PC-9 (cell line): ENCODE data around the gene DNASE1L3. TPM values are rescaled to one million over a fixed set of nuclear protein-coding genes. Genes with fewer than 3 reads are reported as not detected.

Source experiments
- BruUV-seq: library from RNA; stranded (reverse); fragments of 400-500 nt; replicated peaks from 2 replicates; lab custom pipeline; 2021; lab: Mats Ljungman, UMichigan
- CTCF ChIA-PET: fragments of 300-600 bp; sonication (Branson Sonifier 250); formaldehyde crosslinking; loops from one replicate; lab custom pipeline; 2022; ENCODE audit warnings: antibody characterized with exemption; lab: Charles Lee
- POLR2A ChIA-PET: fragments of 300-600 bp; sonication (Branson Sonifier 250); formaldehyde crosslinking; loops from one replicate; lab custom pipeline; 2022; ENCODE audit warnings: antibody characterized with exemption; ENCODE audit not compliant: unreplicated experiment; lab: Charles Lee
- DNase-seq, 2 experiments: peaks; one replicate each; pipeline versions ENCODE4 v3.0.0 to v3.0.0-alpha.2; 2015 to 2022; ENCODE audit warnings: mixed read lengths in 1 of 2
- H2AFZ ChIP-seq: fragments of 200-600 bp; sonication (generic); 2 replicates; pipeline ENCODE4 v1.8.1; 2017; ENCODE audit warnings: antibody characterized with exemption
- H3F3A ChIP-seq: fragments of 200-600 bp; sonication (generic); 2 replicates; pipeline ENCODE4 v1.8.1; 2017; ENCODE audit warnings: antibody characterized with exemption, mild to moderate bottlenecking, low read depth; ENCODE audit not compliant: insufficient read depth
- H3K27ac ChIP-seq: fragments of 200-600 bp; sonication (generic); 2 replicates; pipeline ENCODE4 v1.6.1; 2016; ENCODE audit warnings: mixed run types
- H3K27me3 ChIP-seq: fragments of 200-600 bp; sonication (generic); 2 replicates; pipeline ENCODE4 v1.6.1; 2016; ENCODE audit warnings: low read depth, mixed run types; ENCODE audit not compliant: insufficient read depth
- H3K36me3 ChIP-seq: fragments of 200-600 bp; sonication (generic); 2 replicates; pipeline ENCODE4 v1.6.1; 2016; ENCODE audit warnings: low read depth, mixed run types
- H3K4me1 ChIP-seq: fragments of 200-600 bp; sonication (generic); replicated peaks from 2 replicates; pipeline ENCODE4 v1.6.1; 2016; ENCODE audit warnings: mixed run types; ENCODE audit not compliant: insufficient read depth
- H3K4me2 ChIP-seq: fragments of 200-600 bp; sonication (generic); 2 replicates; pipeline ENCODE4 v1.6.1; 2017; ENCODE audit warnings: mixed run types
- H3K4me3 ChIP-seq: fragments of 200-600 bp; sonication (generic); 2 replicates; pipeline ENCODE4 v1.6.1; 2016; ENCODE audit warnings: mixed run types
- H3K79me2 ChIP-seq: fragments of 200-600 bp; sonication (generic); 2 replicates; pipeline ENCODE4 v1.6.1; 2017; ENCODE audit warnings: low read depth, mixed run types
- H3K9me2 ChIP-seq: fragments of 200-600 bp; sonication (generic); 2 replicates; pipeline ENCODE4 v1.8.1; 2017; ENCODE audit warnings: mild to moderate bottlenecking; ENCODE audit not compliant: insufficient read depth
- H3K9me3 ChIP-seq: fragments of 200-600 bp; sonication (generic); 2 replicates; pipeline ENCODE4 v1.8.1; 2016; ENCODE audit warnings: low read depth; ENCODE audit not compliant: insufficient read depth
- H4K20me1 ChIP-seq: fragments of 200-600 bp; sonication (generic); 2 replicates; pipeline ENCODE4 v1.8.1; 2017; ENCODE audit not compliant: insufficient read depth
- EZH2 ChIP-seq: fragments of 200-600 bp; sonication (generic); IDR thresholded peaks from 2 replicates; pipeline ENCODE4 v1.8.0; 2017; ENCODE audit warnings: antibody characterized with exemption, low read depth
- intact Hi-C: fragments of 100-400 bp; cut with micrococcal nuclease; formaldehyde crosslinking; loops from one replicate; pipeline ENCODE4 v1.10.0; 2022; ENCODE audit not compliant: unreplicated experiment
- total RNA-seq: library from RNA; stranded (reverse); gene quantifications from 2 replicates; pipeline ENCODE4 v1.2.3, GENCODE V29; 2021
- TF ChIP-seq, protein P1 (sequence below): fragments of 200-600 bp; sonication (generic); conservative IDR thresholded peaks from 2 replicates; pipeline ENCODE4 v1.6.1; 2017; ENCODE audit warnings: mixed run types, antibody characterized with exemption, mild to moderate bottlenecking, moderate library complexity

Gene DNASE1L3
- total RNA-seq, 1 experiment from 2014 or later = not detected

DNA sequence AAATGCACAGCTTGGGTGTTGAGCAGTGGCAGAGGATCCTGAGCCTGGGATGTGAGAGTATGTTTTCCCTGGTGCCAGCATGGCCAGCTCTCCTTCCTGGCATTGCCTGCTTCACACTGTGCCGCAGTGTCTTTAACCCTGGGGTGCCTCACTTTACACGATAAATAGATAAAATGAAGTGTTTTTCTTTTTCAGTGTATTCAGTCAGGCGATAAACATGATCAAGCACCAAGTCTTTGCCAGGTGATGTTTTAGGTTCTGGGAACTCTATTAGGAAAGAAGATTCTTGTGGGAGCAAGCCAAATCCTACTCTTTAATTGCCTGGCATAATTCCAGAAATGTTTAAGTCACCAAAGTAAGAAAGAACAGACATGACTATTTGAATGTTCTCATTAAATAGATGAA, 40.9 kb upstream of the DNASE1L3 start:
- no TSS peak for BruUV-seq
- H3K79me2 ChIP-seq = no peaks in the 10 kb centered on the region
- intact Hi-C loops = no loop called here
- H3K4me3 ChIP-seq = no peak overlapping the region
- H3K27ac ChIP-seq = no peak overlapping the region
- H3K9me2 ChIP-seq = no peaks in the 10 kb centered on the region
- H3K27me3 ChIP-seq = no peaks in the 10 kb centered on the region
- no peak for DNase-seq
- 0 out of 2 replicates have a peak, but pooled peaks cover 10% of the 10 kb centered on the region for H3K4me1 ChIP-seq
- no peak overlapping the region for H3K4me2 ChIP-seq
- CTCF ChIA-PET = interaction anchor here (0.7 kb wide), 1 partner anchor 655 kb away, joined by 5 read pairs; no protein-coding TSS in a partner anchor
- no peaks in the 10 kb centered on the region for H3K36me3 ChIP-seq
- H4K20me1 ChIP-seq = no peaks in the 10 kb centered on the region
- no peaks in the 10 kb centered on the region for H3K9me3 ChIP-seq
- POLR2A ChIA-PET = no interaction called here
- no peak for TF ChIP-seq EZH2
- TF ChIP-seq, protein P1, sequence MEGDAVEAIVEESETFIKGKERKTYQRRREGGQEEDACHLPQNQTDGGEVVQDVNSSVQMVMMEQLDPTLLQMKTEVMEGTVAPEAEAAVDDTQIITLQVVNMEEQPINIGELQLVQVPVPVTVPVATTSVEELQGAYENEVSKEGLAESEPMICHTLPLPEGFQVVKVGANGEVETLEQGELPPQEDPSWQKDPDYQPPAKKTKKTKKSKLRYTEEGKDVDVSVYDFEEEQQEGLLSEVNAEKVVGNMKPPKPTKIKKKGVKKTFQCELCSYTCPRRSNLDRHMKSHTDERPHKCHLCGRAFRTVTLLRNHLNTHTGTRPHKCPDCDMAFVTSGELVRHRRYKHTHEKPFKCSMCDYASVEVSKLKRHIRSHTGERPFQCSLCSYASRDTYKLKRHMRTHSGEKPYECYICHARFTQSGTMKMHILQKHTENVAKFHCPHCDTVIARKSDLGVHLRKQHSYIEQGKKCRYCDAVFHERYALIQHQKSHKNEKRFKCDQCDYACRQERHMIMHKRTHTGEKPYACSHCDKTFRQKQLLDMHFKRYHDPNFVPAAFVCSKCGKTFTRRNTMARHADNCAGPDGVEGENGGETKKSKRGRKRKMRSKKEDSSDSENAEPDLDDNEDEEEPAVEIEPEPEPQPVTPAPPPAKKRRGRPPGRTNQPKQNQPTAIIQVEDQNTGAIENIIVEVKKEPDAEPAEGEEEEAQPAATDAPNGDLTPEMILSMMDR = no peak
- H3F3A ChIP-seq = 0 out of 2 replicates have a peak, but pooled peaks cover 3% of the 10 kb centered on the region
- H2AFZ ChIP-seq = no peak overlapping the region

DNA sequence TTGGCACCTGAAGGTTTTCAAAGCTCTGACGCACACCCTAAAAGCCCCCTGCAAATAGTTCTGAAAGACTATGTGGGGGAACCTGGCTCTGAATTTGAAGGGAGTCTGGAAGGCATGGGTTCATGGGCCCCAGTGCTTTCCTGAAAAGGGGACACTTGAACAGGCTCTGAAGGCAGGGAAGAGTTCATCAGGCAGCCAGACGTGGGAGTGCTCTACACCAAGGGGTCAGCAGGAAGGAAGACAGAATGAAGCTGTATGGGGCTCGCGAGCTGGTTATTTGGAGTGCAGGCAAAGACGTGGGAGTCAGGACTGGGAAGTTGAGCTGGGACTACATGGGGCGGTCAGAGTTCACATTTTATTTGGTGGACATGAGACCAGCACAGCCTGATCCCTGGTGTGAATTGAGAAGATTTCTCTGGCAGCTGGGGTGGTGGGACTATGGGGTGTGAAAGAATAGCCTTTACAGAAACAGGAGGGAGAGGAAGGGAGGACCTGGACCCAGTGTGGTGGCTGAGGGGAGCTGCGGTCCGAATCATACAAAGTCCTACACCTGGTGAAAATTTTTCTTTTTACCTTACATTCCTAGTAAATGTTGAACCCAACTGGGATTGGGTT, 39.4 kb upstream of the DNASE1L3 start:
- DNase-seq = no peak
- H3K4me2 ChIP-seq = no peak overlapping the region
- H3K79me2 ChIP-seq = no peaks in the 10 kb centered on the region
- H3K9me3 ChIP-seq = no peaks in the 10 kb centered on the region
- H3K4me1 ChIP-seq = 0 out of 2 replicates have a peak, but pooled peaks cover 10% of the 10 kb centered on the region
- no peaks in the 10 kb centered on the region for H4K20me1 ChIP-seq
- intact Hi-C loops = no loop called here
- POLR2A ChIA-PET = no interaction called here
- no peaks in the 10 kb centered on the region for H3K9me2 ChIP-seq
- H3K4me3 ChIP-seq = no peak overlapping the region
- no peaks in the 10 kb centered on the region for H3K27me3 ChIP-seq
- no peak overlapping the region for H2AFZ ChIP-seq
- TF ChIP-seq, protein P1 = no peak
- TF ChIP-seq EZH2 = no peak
- BruUV-seq = no TSS peak
- 0 out of 2 replicates have a peak, but pooled peaks cover 3% of the 10 kb centered on the region for H3F3A ChIP-seq
- H3K36me3 ChIP-seq = no peaks in the 10 kb centered on the region
- no peak overlapping the region for H3K27ac ChIP-seq
- CTCF ChIA-PET = no interaction called here

DNA sequence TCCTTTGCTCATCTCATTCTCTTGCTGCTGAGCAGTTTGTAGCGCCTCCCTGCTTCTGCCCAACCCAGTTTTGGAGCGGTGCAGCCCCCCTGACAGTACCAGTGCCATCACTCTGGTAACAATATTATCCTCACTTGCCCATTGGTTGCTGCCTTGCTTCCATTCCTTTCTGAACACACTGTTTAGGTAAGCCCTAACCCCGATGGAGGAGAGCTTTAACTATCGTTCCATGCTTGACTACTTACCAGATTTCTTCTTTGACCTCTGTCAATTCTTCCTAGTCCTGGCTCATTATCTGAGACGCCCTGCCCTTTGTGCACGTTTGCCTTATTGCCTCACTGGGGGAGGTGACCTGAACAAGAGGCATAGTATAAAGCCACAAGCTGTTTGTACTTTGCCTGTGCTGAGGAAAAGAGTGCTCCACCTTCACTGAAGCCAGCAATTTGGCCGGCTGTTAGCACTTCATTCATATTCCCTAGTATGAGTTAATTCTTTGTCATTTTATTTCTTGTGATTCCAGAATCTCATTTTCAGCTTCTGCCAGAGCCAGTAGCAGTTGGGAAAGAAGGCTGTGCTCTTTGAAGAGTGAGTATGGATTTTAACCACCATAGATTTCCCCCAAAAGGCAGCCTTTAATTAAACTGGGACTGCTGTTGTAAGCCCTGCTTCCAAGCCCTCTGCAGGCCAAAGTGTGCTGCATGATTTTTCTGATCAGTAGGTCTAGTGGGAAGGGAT, 38.8 kb upstream of the DNASE1L3 start:
- Histone ChIP-seq H3K36me3 (no peaks in the 10 kb centered on the region), H3K27me3 (no peaks in the 10 kb centered on the region), H3F3A (0 out of 2 replicates have a peak, but pooled peaks cover 3% of the 10 kb centered on the region), H3K4me1 (0 out of 2 replicates have a peak, but pooled peaks cover 10% of the 10 kb centered on the region), H4K20me1 (no peaks in the 10 kb centered on the region), H3K4me2 (0 out of 2 replicates have a peak overlapping the region, but pooled peaks have one; percentile 21), H3K27ac (no peak overlapping the region), H3K9me2 (no peaks in the 10 kb centered on the region), H3K9me3 (no peaks in the 10 kb centered on the region), H3K79me2 (no peaks in the 10 kb centered on the region), H3K4me3 (no peak overlapping the region), H2AFZ (no peak overlapping the region)
- POLR2A ChIA-PET = no interaction called here
- TF ChIP-seq, protein P1 = no peak
- no peak for TF ChIP-seq EZH2
- no TSS peak for BruUV-seq
- CTCF ChIA-PET = no interaction called here
- no peak for DNase-seq
- intact Hi-C loops = no loop called here
